HCT116 (cell line): Measurements from ENCODE around the gene UBL4B. TPM values are rescaled to one million over a fixed set of nuclear protein-coding genes. Genes with fewer than 3 reads are reported as not detected.

ENCODE experiments used
- ATAC-seq: fragments of 200-7000 bp; cut with Tn5 transposase; 2 replicates; pipeline ENCODE4 v1.9.1; 2020; ENCODE audit warnings: mild to moderate bottlenecking, moderate library complexity
- BruUV-seq: library from RNA; stranded (reverse); fragments of 400-500 nt; replicated peaks from 2 replicates; lab custom pipeline; 2021; lab: Mats Ljungman, UMichigan
- CTCF ChIA-PET: fragments of 300-600 bp; sonication (Branson Sonifier 250); formaldehyde crosslinking; loops from one replicate; lab custom pipeline; 2021; ENCODE audit warnings: antibody characterized with exemption; lab: Charles Lee
- POLR2A ChIA-PET: fragments of 300-600, 350-600 bp; sonication (Branson Sonifier 250); formaldehyde crosslinking; loops from one replicate; lab custom pipeline; 2021; ENCODE audit warnings: antibody characterized with exemption; lab: Charles Lee
- RAD21 ChIA-PET, 2 experiments: fragments of 300-600 bp; sonication (Branson Sonifier 250); formaldehyde crosslinking; loops; one replicate each; lab custom pipeline; 2023; ENCODE audit warnings: low total read pairs in 2 of 2; ENCODE audit not compliant: uncharacterized antibody in 2 of 2, unreplicated experiment in 2 of 2, low non-redundant PET in 1 of 2; lab: Charles Lee
- DNase-seq: peaks from one replicate; pipeline ENCODE4 v3.0.0-alpha.2; 2010; ENCODE audit warnings: low read depth, low spot score
- H2AFZ ChIP-seq: fragments of 200-600 bp; shearing (Covaris generic), sonication (generic); 2 replicates; pipeline ENCODE4 v1.6.1; 2017; ENCODE audit warnings: low read depth, mixed run types, mixed read lengths, antibody characterized with exemption, low read length; ENCODE audit not compliant: poor library complexity, severe bottlenecking
- H3K27ac ChIP-seq: 2 replicates; pipeline ENCODE4 v1.5.1; 2012; ENCODE audit warnings: low read depth, low read length
- H3K27me3 ChIP-seq: fragments of 200-600 bp; sonication (generic); 2 replicates; pipeline ENCODE4 v1.6.1; 2016; ENCODE audit warnings: mixed run types, low read length, mixed read lengths; ENCODE audit not compliant: insufficient read depth
- H3K36me3 ChIP-seq, 2 experiments: fragments of 200-500 bp in 1 of 2; fragments of 200-600 bp in 1 of 2; sonication (Bioruptor generic) in 1 of 2; sonication (generic) in 1 of 2; 2 replicates each; pipeline versions ENCODE4 v1.5.1 to v1.6.1; 2014 to 2016; ENCODE audit warnings: low read length in 2 of 2, inconsistent platforms in 1 of 2, mixed read lengths in 1 of 2, mixed run types in 1 of 2; ENCODE audit not compliant: insufficient read depth in 2 of 2, control insufficient read depth in 1 of 2
- H3K4me1 ChIP-seq, 2 experiments: fragments of 200-600 bp in 1 of 2; sonication (generic) in 1 of 2; 2 replicates each; pipeline versions ENCODE4 v1.5.1 to v1.6.1; 2012 to 2017; ENCODE audit warnings: low read length in 2 of 2, inconsistent platforms in 1 of 2, mild to moderate bottlenecking in 1 of 2, mixed read lengths in 1 of 2, mixed run types in 1 of 2, moderate library complexity in 1 of 2; ENCODE audit not compliant: insufficient read depth in 2 of 2, control insufficient read depth in 1 of 2
- H3K4me2 ChIP-seq: fragments of 200-600 bp; sonication (generic); 2 replicates; pipeline ENCODE4 v1.6.1; 2017; ENCODE audit warnings: mixed run types, low read length, mixed read lengths
- H3K4me3 ChIP-seq, 2 experiments: fragments of 200-600 bp in 1 of 2; sonication (generic) in 1 of 2; replicated peaks in 1 of 2; 2 replicates each; pipeline ENCODE4 v1.5.1; 2011 to 2016; ENCODE audit warnings: low read length in 2 of 2, control low read depth in 1 of 2, low read depth in 1 of 2, mild to moderate bottlenecking in 1 of 2, mixed read lengths in 1 of 2, mixed run types in 1 of 2
- H3K79me2 ChIP-seq: fragments of 200-600 bp; sonication (generic); 2 replicates; pipeline ENCODE4 v1.6.1; 2017; ENCODE audit warnings: mild to moderate bottlenecking, mixed run types, low read length, moderate library complexity, mixed read lengths; ENCODE audit not compliant: insufficient read depth
- H3K9ac ChIP-seq: fragments of 200-600 bp; sonication (generic); 2 replicates; pipeline ENCODE4 v1.6.1; 2016; ENCODE audit warnings: low read length, mixed read lengths
- H3K9me2 ChIP-seq: fragments of 200-600 bp; sonication (generic), shearing (Covaris generic); 2 replicates; pipeline ENCODE4 v1.6.1; 2017; ENCODE audit warnings: mixed run types, mild to moderate bottlenecking, moderate library complexity; ENCODE audit not compliant: insufficient read depth
- H3K9me3 ChIP-seq, 2 experiments: fragments of 200-500 bp in 1 of 2; fragments of 200-600 bp in 1 of 2; sonication (Bioruptor generic) in 1 of 2; sonication (generic) in 1 of 2; 2 replicates each; pipeline ENCODE4 v1.6.1; 2014 to 2017; ENCODE audit warnings: low read length in 2 of 2, mixed read lengths in 2 of 2, inconsistent platforms in 1 of 2, low read depth in 1 of 2, mild to moderate bottlenecking in 1 of 2, mixed run types in 1 of 2, moderate library complexity in 1 of 2; ENCODE audit not compliant: control insufficient read depth in 1 of 2, insufficient read depth in 1 of 2
- H4K20me1 ChIP-seq: fragments of 200-600 bp; sonication (generic), shearing (Covaris generic); 2 replicates; pipeline ENCODE4 v1.6.1; 2017; ENCODE audit warnings: mixed run types, mild to moderate bottlenecking, moderate library complexity; ENCODE audit not compliant: insufficient read depth
- CBX3 ChIP-seq: IDR thresholded peaks from 2 replicates; pipeline ENCODE4 v1.6.1; 2012; ENCODE audit warnings: low read depth
- CEBPB ChIP-seq: IDR thresholded peaks from 2 replicates; pipeline ENCODE4 v1.6.1; 2012; ENCODE audit warnings: low read depth
- EGR1 ChIP-seq: IDR thresholded peaks from 2 replicates; pipeline ENCODE4 v1.6.1; 2012; ENCODE audit warnings: low read depth
- ELF1 ChIP-seq: IDR thresholded peaks from 2 replicates; pipeline ENCODE4 v1.6.1; 2012; ENCODE audit warnings: low read depth, borderline replicate concordance
- EZH2 ChIP-seq: fragments of 200-600 bp; sonication (generic); IDR thresholded peaks from 2 replicates; pipeline ENCODE4 v1.6.1; 2017; ENCODE audit warnings: antibody characterized with exemption, mixed run types
- FOSL1 ChIP-seq: IDR thresholded peaks from 2 replicates; pipeline ENCODE4 v1.6.1; 2012; ENCODE audit warnings: low read depth
- POLR2AphosphoS5 ChIP-seq: IDR thresholded peaks from 2 replicates; pipeline ENCODE4 v1.6.1; 2011; ENCODE audit warnings: mild to moderate bottlenecking, low read depth, low read length, moderate library complexity
- SIN3A ChIP-seq: IDR thresholded peaks from 2 replicates; pipeline ENCODE4 v1.6.1; 2012; ENCODE audit warnings: low read depth
- SP1 ChIP-seq: IDR thresholded peaks from 2 replicates; pipeline ENCODE4 v1.6.1; 2012; ENCODE audit warnings: low read depth
- SRF ChIP-seq: IDR thresholded peaks from 2 replicates; pipeline ENCODE4 v1.6.1; 2012; ENCODE audit warnings: low read depth
- TCF7L2 ChIP-seq: IDR thresholded peaks from 2 replicates; pipeline ENCODE4 v1.7.0; 2011; ENCODE audit warnings: borderline replicate concordance, inconsistent platforms; ENCODE audit not compliant: insufficient read depth, insufficient read length; ENCODE audit errors: extremely low read depth
- YY1 ChIP-seq: IDR thresholded peaks from 2 replicates; pipeline ENCODE4 v1.6.1; 2011; ENCODE audit warnings: low read length, low read depth, moderate library complexity, mild to moderate bottlenecking; ENCODE audit not compliant: insufficient replicate concordance; ENCODE audit errors: extremely low read depth
- ZFX ChIP-seq: fragments of 450-650 bp; IDR thresholded peaks from 2 replicates; pipeline ENCODE4 v1.6.1; 2017
- ZNF274 ChIP-seq: fragments of 200-500 bp; sonication (Bioruptor generic); IDR thresholded peaks from 2 replicates; pipeline ENCODE4 v1.6.1; 2014; ENCODE audit warnings: mild to moderate bottlenecking, low read depth, low read length, inconsistent platforms
- intact Hi-C: fragments of 100-400 bp; cut with micrococcal nuclease; formaldehyde crosslinking; loops from 2 replicates; pipeline ENCODE4 v1.10.0; 2022
- total RNA-seq: library from RNA; stranded (reverse); gene quantifications from one replicate; pipeline ENCODE4 v1.2.1, GENCODE V29; 2021; ENCODE audit not compliant: unreplicated experiment
- TF ChIP-seq, protein P1 (sequence below): IDR thresholded peaks from 2 replicates; pipeline ENCODE4 v1.6.1; 2011; ENCODE audit warnings: mild to moderate bottlenecking, low read length, moderate library complexity; ENCODE audit not compliant: insufficient replicate concordance; ENCODE audit errors: extremely low read depth
- TF ChIP-seq, protein P2 (sequence below): IDR thresholded peaks from 2 replicates; pipeline ENCODE4 v1.6.1; 2012; ENCODE audit warnings: low read depth
- TF ChIP-seq, protein P3 (sequence below): IDR thresholded peaks from 2 replicates; pipeline ENCODE4 v1.6.1; 2012
- TF ChIP-seq, protein P4 (sequence below), 3 experiments: fragments of 200-600 bp in 1 of 3; sonication (generic) in 1 of 3; IDR thresholded peaks in 2 of 3; conservative IDR thresholded peaks in 1 of 3; 2 replicates each; pipeline ENCODE4 v1.5.1; 2012 to 2017; ENCODE audit warnings: low read depth in 2 of 3, low read length in 2 of 3, antibody characterized with exemption in 1 of 3, borderline replicate concordance in 1 of 3, control low read depth in 1 of 3, mild to moderate bottlenecking in 1 of 3, mixed read lengths in 1 of 3, mixed run types in 1 of 3, moderate library complexity in 1 of 3; ENCODE audit not compliant: insufficient read depth in 1 of 3

Gene UBL4B
- total RNA-seq, 1 experiment from 2014 or later, result 0.57 TPM

DNA sequence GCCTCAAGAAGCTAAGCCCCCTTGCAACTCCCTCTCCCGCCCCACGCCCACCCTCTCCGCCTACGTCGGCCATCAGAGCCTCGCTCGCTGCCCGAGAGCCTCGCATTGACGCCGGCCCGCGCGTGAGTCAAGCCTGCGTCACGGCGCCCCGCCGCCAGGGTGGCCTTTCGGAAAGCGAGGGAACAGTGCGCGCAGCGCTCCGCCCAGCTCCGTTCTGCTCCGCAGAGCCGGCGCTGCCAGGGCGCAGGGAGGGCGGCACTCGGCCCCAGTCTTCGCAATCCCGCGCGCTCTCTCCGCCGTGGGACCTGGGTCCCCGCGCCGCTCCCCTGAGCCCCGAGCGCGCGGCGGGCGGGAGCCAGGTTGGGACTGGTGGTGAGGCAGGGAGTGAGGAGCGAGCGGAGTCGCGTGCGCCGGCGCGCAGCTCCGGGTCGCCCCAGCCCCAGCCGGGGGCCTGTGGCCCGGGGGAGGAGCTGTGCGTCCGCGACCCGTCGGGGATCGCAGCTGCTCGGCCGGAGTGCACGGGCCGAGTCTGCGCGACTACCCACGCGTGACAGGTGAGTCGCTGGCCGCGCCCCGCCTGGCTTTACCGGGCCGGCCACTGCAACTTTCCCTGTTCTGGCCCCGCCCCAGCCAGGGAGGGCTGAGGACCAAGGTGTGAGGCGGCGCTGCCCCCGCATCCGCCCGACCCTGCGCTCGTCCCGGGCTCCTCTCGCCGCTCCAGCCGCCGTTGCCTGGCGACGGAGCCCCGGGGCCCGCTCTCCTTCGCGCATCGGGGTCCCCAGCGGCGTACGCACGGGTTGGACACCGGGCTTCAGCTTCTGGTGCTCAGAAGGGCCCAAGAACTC, 38.3 kb downstream of the UBL4B start, which contains the start of gene SLC6A17:
SLC6A17 (plus strand) TSS at position 165 of the 845 bp plus-strand sequence. CDS start 16,436 bp downstream, outside the sequence.
- ChIA-PET POLR2A (interaction anchor here (0.7 kb wide), 1 partner anchor 282 kb away, joined by 3 read pairs; no protein-coding TSS in a partner anchor), CTCF (interaction anchor here (0.7 to 1.5 kb wide), 10 partner anchors 10 to 871 kb away, joined by 3 to 7 read pairs (median 4); no protein-coding TSS in a partner anchor), RAD21 (no interaction called here)
- H3K4me3 ChIP-seq, result peak within 1 kb of the TSS; percentile 42 to 66
- H3K27me3 ChIP-seq, result peaks cover 17% of the 10 kb centered on the region; the same call in 1 of the 2 replicates
- no peaks in the 10 kb centered on the region for H4K20me1 ChIP-seq
- peak within 1 kb of the TSS; percentile 89 for H3K4me2 ChIP-seq
- H3K9me3 ChIP-seq, result no peaks in the 10 kb centered on the region
- no peaks in the 10 kb centered on the region for H3K36me3 ChIP-seq
- intact Hi-C loops, result no loop called here
- peak within 1 kb of the TSS; percentile 67 for H3K27ac ChIP-seq
- H3K9ac ChIP-seq, result peak within 1 kb of the TSS; percentile 76
- BruUV-seq, result no TSS peak
- peaks cover 17% of the 10 kb centered on the region; the same call in 1 of the 2 replicates for H3K79me2 ChIP-seq
- ATAC-seq, result peak; percentile 96
- peak within 1 kb of the TSS; percentile 13 for H2AFZ ChIP-seq
- peaks cover 11 to 39% of the 10 kb centered on the region in 2 experiments for H3K4me1 ChIP-seq
- peak; percentile 65 for DNase-seq
- H3K9me2 ChIP-seq, result no peaks in the 10 kb centered on the region
- 0 out of 2 replicates have a peak, but pooled peaks have one; percentile 12 for TF ChIP-seq SIN3A
- peak; percentile 77 for TF ChIP-seq EGR1
- TF ChIP-seq EZH2, result no peak
- no peak for TF ChIP-seq ZNF274
- peak; percentile 75 for TF ChIP-seq ZFX
- TF ChIP-seq, protein P1, sequence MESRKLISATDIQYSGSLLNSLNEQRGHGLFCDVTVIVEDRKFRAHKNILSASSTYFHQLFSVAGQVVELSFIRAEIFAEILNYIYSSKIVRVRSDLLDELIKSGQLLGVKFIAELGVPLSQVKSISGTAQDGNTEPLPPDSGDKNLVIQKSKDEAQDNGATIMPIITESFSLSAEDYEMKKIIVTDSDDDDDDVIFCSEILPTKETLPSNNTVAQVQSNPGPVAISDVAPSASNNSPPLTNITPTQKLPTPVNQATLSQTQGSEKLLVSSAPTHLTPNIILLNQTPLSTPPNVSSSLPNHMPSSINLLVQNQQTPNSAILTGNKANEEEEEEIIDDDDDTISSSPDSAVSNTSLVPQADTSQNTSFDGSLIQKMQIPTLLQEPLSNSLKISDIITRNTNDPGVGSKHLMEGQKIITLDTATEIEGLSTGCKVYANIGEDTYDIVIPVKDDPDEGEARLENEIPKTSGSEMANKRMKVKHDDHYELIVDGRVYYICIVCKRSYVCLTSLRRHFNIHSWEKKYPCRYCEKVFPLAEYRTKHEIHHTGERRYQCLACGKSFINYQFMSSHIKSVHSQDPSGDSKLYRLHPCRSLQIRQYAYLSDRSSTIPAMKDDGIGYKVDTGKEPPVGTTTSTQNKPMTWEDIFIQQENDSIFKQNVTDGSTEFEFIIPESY, result no peak
- peak; percentile 80 for TF ChIP-seq FOSL1
- TF ChIP-seq SRF, result no peak
- no peak for TF ChIP-seq CEBPB
- TF ChIP-seq, protein P2, sequence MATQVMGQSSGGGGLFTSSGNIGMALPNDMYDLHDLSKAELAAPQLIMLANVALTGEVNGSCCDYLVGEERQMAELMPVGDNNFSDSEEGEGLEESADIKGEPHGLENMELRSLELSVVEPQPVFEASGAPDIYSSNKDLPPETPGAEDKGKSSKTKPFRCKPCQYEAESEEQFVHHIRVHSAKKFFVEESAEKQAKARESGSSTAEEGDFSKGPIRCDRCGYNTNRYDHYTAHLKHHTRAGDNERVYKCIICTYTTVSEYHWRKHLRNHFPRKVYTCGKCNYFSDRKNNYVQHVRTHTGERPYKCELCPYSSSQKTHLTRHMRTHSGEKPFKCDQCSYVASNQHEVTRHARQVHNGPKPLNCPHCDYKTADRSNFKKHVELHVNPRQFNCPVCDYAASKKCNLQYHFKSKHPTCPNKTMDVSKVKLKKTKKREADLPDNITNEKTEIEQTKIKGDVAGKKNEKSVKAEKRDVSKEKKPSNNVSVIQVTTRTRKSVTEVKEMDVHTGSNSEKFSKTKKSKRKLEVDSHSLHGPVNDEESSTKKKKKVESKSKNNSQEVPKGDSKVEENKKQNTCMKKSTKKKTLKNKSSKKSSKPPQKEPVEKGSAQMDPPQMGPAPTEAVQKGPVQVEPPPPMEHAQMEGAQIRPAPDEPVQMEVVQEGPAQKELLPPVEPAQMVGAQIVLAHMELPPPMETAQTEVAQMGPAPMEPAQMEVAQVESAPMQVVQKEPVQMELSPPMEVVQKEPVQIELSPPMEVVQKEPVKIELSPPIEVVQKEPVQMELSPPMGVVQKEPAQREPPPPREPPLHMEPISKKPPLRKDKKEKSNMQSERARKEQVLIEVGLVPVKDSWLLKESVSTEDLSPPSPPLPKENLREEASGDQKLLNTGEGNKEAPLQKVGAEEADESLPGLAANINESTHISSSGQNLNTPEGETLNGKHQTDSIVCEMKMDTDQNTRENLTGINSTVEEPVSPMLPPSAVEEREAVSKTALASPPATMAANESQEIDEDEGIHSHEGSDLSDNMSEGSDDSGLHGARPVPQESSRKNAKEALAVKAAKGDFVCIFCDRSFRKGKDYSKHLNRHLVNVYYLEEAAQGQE, result no peak
- peak; percentile 64 for TF ChIP-seq SP1
- peak; percentile 84 for TF ChIP-seq POLR2AphosphoS5
- TF ChIP-seq YY1, result no peak
- no peak for TF ChIP-seq ELF1
- TF ChIP-seq, protein P3, sequence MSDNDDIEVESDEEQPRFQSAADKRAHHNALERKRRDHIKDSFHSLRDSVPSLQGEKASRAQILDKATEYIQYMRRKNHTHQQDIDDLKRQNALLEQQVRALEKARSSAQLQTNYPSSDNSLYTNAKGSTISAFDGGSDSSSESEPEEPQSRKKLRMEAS, result peak; percentile 97
- TF ChIP-seq CBX3, result peak; percentile 92; the same call in 1 of the 2 replicates
- TF ChIP-seq, protein P4, sequence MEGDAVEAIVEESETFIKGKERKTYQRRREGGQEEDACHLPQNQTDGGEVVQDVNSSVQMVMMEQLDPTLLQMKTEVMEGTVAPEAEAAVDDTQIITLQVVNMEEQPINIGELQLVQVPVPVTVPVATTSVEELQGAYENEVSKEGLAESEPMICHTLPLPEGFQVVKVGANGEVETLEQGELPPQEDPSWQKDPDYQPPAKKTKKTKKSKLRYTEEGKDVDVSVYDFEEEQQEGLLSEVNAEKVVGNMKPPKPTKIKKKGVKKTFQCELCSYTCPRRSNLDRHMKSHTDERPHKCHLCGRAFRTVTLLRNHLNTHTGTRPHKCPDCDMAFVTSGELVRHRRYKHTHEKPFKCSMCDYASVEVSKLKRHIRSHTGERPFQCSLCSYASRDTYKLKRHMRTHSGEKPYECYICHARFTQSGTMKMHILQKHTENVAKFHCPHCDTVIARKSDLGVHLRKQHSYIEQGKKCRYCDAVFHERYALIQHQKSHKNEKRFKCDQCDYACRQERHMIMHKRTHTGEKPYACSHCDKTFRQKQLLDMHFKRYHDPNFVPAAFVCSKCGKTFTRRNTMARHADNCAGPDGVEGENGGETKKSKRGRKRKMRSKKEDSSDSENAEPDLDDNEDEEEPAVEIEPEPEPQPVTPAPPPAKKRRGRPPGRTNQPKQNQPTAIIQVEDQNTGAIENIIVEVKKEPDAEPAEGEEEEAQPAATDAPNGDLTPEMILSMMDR (IDR thresholded peaks at IDR 0.05 in 2 of 3, conservative IDR thresholded peaks at IDR 0.05 in 1 of 3; ENCODE audit: borderline replicate concordance in 1 of 3, insufficient read depth in 1 of 3, low read depth in 2 of 3, low read length in 2 of 3), result 0 out of 6 replicates have a peak, but pooled peaks of 2 of the 3 experiments have one; percentile 4 to 23
- peak; percentile 40 for TF ChIP-seq TCF7L2
